Mesendoderm (in vitro differentiated cells): ENCODE measurements around the gene CARD10.

Experiments
- DNase-seq: peaks from one replicate; pipeline ENCODE4 v3.0.0; 2013
- H2AK5ac ChIP-seq: 2 replicates; pipeline ENCODE4 v1.6.1; 2013; ENCODE audit warnings: low read length, inconsistent platforms
- H2BK120ac ChIP-seq: 2 replicates; pipeline ENCODE4 v1.6.1; 2013; ENCODE audit warnings: low read depth, mild to moderate bottlenecking, low read length, moderate library complexity, mixed read lengths
- H2BK15ac ChIP-seq: replicated peaks from 2 replicates; pipeline ENCODE4 v1.6.1; 2013; ENCODE audit warnings: low read depth, mild to moderate bottlenecking, moderate library complexity
- H2BK5ac ChIP-seq: 2 replicates; pipeline ENCODE4 v1.6.1; 2013; ENCODE audit warnings: low read length, inconsistent platforms
- H3K18ac ChIP-seq: 2 replicates; pipeline ENCODE4 v1.6.1; 2013; ENCODE audit warnings: mild to moderate bottlenecking, low read length, mixed read lengths
- H3K23ac ChIP-seq: one replicate; pipeline ENCODE4 v1.6.1; 2013; ENCODE audit warnings: low read length
- H3K27ac ChIP-seq: 2 replicates; pipeline ENCODE4 v1.5.1; 2013; ENCODE audit warnings: low read depth, mild to moderate bottlenecking, inconsistent platforms, low read length, moderate library complexity
- H3K27me3 ChIP-seq: 2 replicates; pipeline ENCODE4 v1.6.1; 2013; ENCODE audit warnings: low read length, control low read depth, mild to moderate bottlenecking, inconsistent platforms; ENCODE audit not compliant: insufficient read depth, poor library complexity
- H3K36me3 ChIP-seq: 2 replicates; pipeline ENCODE4 v1.6.1; 2013; ENCODE audit warnings: low read length, inconsistent platforms; ENCODE audit not compliant: control insufficient read depth, insufficient read depth
- H3K4ac ChIP-seq: one replicate; pipeline ENCODE4 v1.6.1; 2013; ENCODE audit warnings: low read depth, mild to moderate bottlenecking, low read length, moderate library complexity
- H3K4me1 ChIP-seq: 2 replicates; pipeline ENCODE4 v1.6.1; 2013; ENCODE audit warnings: low read depth, low read length, inconsistent platforms; ENCODE audit not compliant: control insufficient read depth
- H3K4me2 ChIP-seq: 2 replicates; pipeline ENCODE4 v1.6.1; 2013; ENCODE audit warnings: low read length
- H3K4me3 ChIP-seq: 2 replicates; pipeline ENCODE4 v1.5.1; 2013; ENCODE audit warnings: mild to moderate bottlenecking, low read length
- H3K56ac ChIP-seq: one replicate; pipeline ENCODE4 v1.6.1; 2013; ENCODE audit warnings: low read length
- H3K79me1 ChIP-seq: 2 replicates; pipeline ENCODE4 v1.6.1; 2013; ENCODE audit warnings: low read length, inconsistent platforms
- H3K79me2 ChIP-seq: 2 replicates; pipeline ENCODE4 v1.6.1; 2013; ENCODE audit warnings: mild to moderate bottlenecking, low read length; ENCODE audit not compliant: control insufficient read depth, insufficient read depth
- H3K9ac ChIP-seq: 2 replicates; pipeline ENCODE4 v1.6.1; 2013; ENCODE audit warnings: low read length, inconsistent platforms
- H4K5ac ChIP-seq: one replicate; pipeline ENCODE4 v1.6.1; 2013; ENCODE audit warnings: low read length
- H4K8ac ChIP-seq: one replicate; pipeline ENCODE4 v1.6.1; 2013; ENCODE audit warnings: low read depth, mild to moderate bottlenecking, control low read depth, low read length, moderate library complexity
- WGBS: extraction: QIAGEN DNeasy Blood & Tissue Kit; methylation state at CpG from one replicate; pipeline ENCODE4 v1.1.7; 2013; ENCODE audit warnings: low lambda C conversion rate, missing lambda C conversion rate; ENCODE audit not compliant: insufficient coverage; ENCODE audit errors: extremely low coverage; 5-methylcytosine and 5-hydroxymethylcytosine counted together

Gene CARD10

GRCh38 chr22:37474447-37475090, 44.6 kb downstream of the CARD10 start:
- no peak overlapping the region for H2BK15ac ChIP-seq

GRCh38 chr22:37473437-37473946, 45.7 kb downstream of the CARD10 start:
- no peaks in the 10 kb centered on the region for H3K4me1 ChIP-seq
- no peak overlapping the region for H2BK5ac ChIP-seq
- no peak overlapping the region for H4K5ac ChIP-seq
- no peak overlapping the region for H3K18ac ChIP-seq
- H3K79me1 ChIP-seq, result no peaks in the 10 kb centered on the region
- H2AK5ac ChIP-seq, result no peak overlapping the region
- no peak overlapping the region for H4K8ac ChIP-seq
- H2BK120ac ChIP-seq, result no peak overlapping the region
- no peak overlapping the region for H3K9ac ChIP-seq
- H3K4me2 ChIP-seq, result no peak overlapping the region
- H3K23ac ChIP-seq, result no peak overlapping the region
- H2BK15ac ChIP-seq, result no peak overlapping the region
- H3K36me3 ChIP-seq, result no peaks in the 10 kb centered on the region
- no peak overlapping the region for H3K27ac ChIP-seq
- no peak overlapping the region for H3K4ac ChIP-seq
- no peaks in the 10 kb centered on the region for H3K27me3 ChIP-seq
- no peak overlapping the region for H3K56ac ChIP-seq
- H3K4me3 ChIP-seq, result no peak overlapping the region
- DNase-seq, result no peak
- no CpG with 5 or more reads among the region's 8 CpGs for WGBS
- no peaks in the 10 kb centered on the region for H3K79me2 ChIP-seq

More at GRCh38 chr22:37474447-37475090, 44.6 kb downstream of the CARD10 start:
- H3K36me3 ChIP-seq, result no peaks in the 10 kb centered on the region
- no peak overlapping the region for H3K4me3 ChIP-seq
- H3K27me3 ChIP-seq, result no peaks in the 10 kb centered on the region
- no peaks in the 10 kb centered on the region for H3K79me2 ChIP-seq
- no peak overlapping the region for H4K8ac ChIP-seq
- H3K4ac ChIP-seq, result no peak overlapping the region
- no peak overlapping the region for H2BK5ac ChIP-seq
- no peak overlapping the region for H2BK120ac ChIP-seq
- H3K23ac ChIP-seq, result no peak overlapping the region
- WGBS, result no CpG with 5 or more reads among the region's 11 CpGs
- no peak overlapping the region for H2AK5ac ChIP-seq
- H3K27ac ChIP-seq, result no peak overlapping the region
- no peaks in the 10 kb centered on the region for H3K4me1 ChIP-seq
- H3K79me1 ChIP-seq, result no peaks in the 10 kb centered on the region
- no peak for DNase-seq
- no peak overlapping the region for H3K56ac ChIP-seq
- H3K9ac ChIP-seq, result no peak overlapping the region
- H4K5ac ChIP-seq, result no peak overlapping the region
- no peak overlapping the region for H3K18ac ChIP-seq
- H3K4me2 ChIP-seq, result no peak overlapping the region

- no peak overlapping the region for H3K27ac ChIP-seq
- no peak overlapping the region for H2BK120ac ChIP-seq
- no peaks in the 10 kb centered on the region for H3K79me2 ChIP-seq
- H3K4me2 ChIP-seq, result no peak overlapping the region
- H3K23ac ChIP-seq, result no peak overlapping the region
- H3K56ac ChIP-seq, result no peak overlapping the region
- no peaks in the 10 kb centered on the region for H3K79me1 ChIP-seq
- WGBS, result no CpG with 5 or more reads among the region's 8 CpGs
- DNase-seq, result peak; percentile 53
- H2BK5ac ChIP-seq, result no peak overlapping the region
- H3K27me3 ChIP-seq, result no peaks in the 10 kb centered on the region
- no peak overlapping the region for H4K5ac ChIP-seq
- H3K36me3 ChIP-seq, result no peaks in the 10 kb centered on the region
- H3K18ac ChIP-seq, result no peak overlapping the region
- H3K9ac ChIP-seq, result no peak overlapping the region
- H2BK15ac ChIP-seq, result no peak overlapping the region
- H3K4me3 ChIP-seq, result no peak overlapping the region
- H4K8ac ChIP-seq, result no peak overlapping the region
- H3K4ac ChIP-seq, result no peak overlapping the region
- H3K4me1 ChIP-seq, result no peaks in the 10 kb centered on the region
- no peak overlapping the region for H2AK5ac ChIP-seq
Observed at GRCh38 chr22:37472418-37473006, 46.7 kb downstream of the CARD10 start.

GRCh38 chr22:37471727-37472417, 47.3 kb downstream of the CARD10 start:
- DNase-seq, result no peak
- Histone ChIP-seq H2BK15ac (no peak overlapping the region), H3K4me1 (no peaks in the 10 kb centered on the region), H4K8ac (no peak overlapping the region), H2AK5ac (no peak overlapping the region), H2BK5ac (no peak overlapping the region), H3K9ac (no peak overlapping the region), H3K27me3 (no peaks in the 10 kb centered on the region), H3K18ac (no peak overlapping the region), H3K4me2 (no peak overlapping the region), H2BK120ac (no peak overlapping the region), H3K4me3 (no peak overlapping the region), H3K56ac (no peak overlapping the region), H4K5ac (no peak overlapping the region), H3K36me3 (no peaks in the 10 kb centered on the region), H3K79me2 (no peaks in the 10 kb centered on the region), H3K23ac (no peak overlapping the region), H3K4ac (no peak overlapping the region), H3K27ac (no peak overlapping the region), H3K79me1 (no peaks in the 10 kb centered on the region)
- WGBS, result no CpG with 5 or more reads among the region's 9 CpGs

GRCh38 chr22:37470087-37470445, 49.1 kb downstream of the CARD10 start:
- no peak for DNase-seq
- Histone ChIP-seq H3K56ac (no peak overlapping the region), H3K79me2 (no peaks in the 10 kb centered on the region), H2BK120ac (no peak overlapping the region), H3K4me2 (no peak overlapping the region), H2BK5ac (no peak overlapping the region), H3K36me3 (no peaks in the 10 kb centered on the region), H3K4me3 (no peak overlapping the region), H4K5ac (no peak overlapping the region), H3K9ac (no peak overlapping the region), H4K8ac (no peak overlapping the region), H3K4ac (no peak overlapping the region), H2AK5ac (no peak overlapping the region), H3K27me3 (no peaks in the 10 kb centered on the region), H3K27ac (no peak overlapping the region), H3K18ac (no peak overlapping the region), H3K23ac (no peak overlapping the region), H3K4me1 (no peaks in the 10 kb centered on the region), H3K79me1 (no peaks in the 10 kb centered on the region), H2BK15ac (no peak overlapping the region)
- no CpG with 5 or more reads among the region's 5 CpGs for WGBS
